Erythroblast (primary cell): Measurements from ENCODE around the gene POLD2.

Source experiments
- DNase-seq, 2 experiments: peaks; one replicate each; lab custom pipeline; 2025; lab: John Stamatoyannopoulos, UW
- GATA1 ChIP-seq: IDR thresholded peaks from 2 replicates; pipeline ENCODE4 v1.6.1; 2011; ENCODE audit warnings: low read depth, mild to moderate bottlenecking, control low read depth, low read length, moderate library complexity
- POLR2A ChIP-seq: IDR thresholded peaks from 2 replicates; pipeline ENCODE4 v1.6.1; 2011; ENCODE audit warnings: mild to moderate bottlenecking, low read length

Gene POLD2

DNA sequence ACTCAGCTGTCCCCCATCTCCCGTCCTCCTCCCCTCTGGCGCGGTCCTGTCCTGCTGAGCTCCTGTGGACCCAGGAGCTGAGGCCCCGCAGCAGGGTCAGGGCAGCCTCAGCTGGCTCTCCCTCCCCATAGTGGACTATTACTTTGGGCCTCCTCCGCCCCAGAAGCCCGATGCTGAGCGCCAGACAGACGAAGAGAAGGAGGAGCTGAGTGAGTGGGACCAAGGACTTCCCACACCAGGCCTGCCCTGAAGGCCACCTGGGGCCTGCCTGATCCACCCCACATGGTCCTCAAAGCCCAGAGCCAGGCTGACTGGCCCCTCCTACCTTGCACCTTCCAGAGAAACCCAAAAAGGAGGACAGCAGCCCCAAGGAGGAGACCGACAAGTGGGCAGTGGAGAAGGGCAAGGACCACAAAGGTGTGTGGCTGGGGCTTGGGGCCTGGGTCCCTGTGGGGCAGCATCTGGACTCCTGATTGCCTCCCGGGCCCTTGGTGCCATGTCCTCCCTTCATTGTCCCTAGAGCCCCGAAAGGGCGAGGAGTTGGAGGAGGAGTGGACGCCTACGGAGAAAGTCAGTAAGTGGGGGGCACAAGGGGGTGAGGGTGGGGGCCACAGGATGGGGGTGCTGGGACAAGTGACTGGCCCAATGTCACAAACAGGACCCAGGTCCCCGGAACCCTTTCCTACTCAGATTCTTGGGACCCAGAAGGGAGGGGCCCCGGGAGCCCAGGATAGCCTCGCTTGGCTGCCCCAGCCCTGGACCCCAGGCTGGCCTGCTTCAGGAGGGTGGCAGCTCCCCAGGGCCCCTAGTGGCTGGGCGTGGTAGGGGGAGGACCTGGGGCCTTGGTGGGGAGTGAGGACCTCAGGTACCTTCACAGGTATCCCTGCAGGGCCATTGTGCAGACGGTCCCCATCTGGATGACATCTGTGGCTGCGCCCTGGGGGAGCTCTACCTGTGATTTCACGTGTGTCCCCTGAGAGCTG, 14.3 kb downstream of the POLD2 start:
- TF ChIP-seq POLR2A = no peak
- TF ChIP-seq GATA1 = no peak
- DNase-seq = no peak

DNA sequence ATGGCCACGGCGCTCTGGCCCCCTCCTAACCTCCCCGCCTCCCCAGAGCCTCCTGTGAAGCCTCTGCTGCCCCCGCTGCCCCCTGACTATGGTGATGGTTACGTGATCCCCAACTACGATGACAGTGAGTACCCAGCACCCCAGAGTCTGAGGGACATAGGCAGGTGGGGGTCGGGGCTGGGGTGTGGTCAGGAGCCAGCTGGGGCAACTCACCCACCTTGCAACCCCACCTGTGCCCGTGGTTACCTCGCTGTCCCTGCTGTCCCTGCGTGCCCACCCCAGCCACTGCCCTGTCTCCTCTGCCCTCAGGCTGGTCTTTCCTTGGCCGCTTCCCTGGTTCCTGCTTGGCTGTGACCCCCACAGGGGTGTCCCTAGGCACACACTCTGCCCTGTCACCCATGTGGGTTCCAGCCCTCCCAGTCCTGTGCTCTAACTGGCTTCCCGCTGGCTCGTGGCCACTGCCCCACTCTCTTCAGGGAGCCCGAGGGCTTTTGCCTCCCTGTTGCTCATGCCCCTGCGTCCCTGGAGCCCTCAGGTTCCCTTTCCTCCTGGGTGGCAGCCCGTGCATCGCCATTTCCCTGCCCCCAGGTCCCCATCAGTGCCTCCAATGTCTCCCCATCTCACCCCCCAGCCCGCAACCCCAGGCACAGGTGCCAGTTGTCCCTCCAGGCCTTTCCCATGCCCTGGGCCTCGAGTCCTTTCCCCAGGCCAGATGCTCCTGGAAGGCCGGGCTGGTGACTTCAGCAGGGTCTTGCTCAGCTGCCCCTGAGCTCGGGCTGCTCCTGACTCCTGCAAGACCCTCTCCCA, 15.2 kb downstream of the POLD2 start:
- TF ChIP-seq POLR2A (no peak), GATA1 (no peak)
- no peak for DNase-seq

DNA sequence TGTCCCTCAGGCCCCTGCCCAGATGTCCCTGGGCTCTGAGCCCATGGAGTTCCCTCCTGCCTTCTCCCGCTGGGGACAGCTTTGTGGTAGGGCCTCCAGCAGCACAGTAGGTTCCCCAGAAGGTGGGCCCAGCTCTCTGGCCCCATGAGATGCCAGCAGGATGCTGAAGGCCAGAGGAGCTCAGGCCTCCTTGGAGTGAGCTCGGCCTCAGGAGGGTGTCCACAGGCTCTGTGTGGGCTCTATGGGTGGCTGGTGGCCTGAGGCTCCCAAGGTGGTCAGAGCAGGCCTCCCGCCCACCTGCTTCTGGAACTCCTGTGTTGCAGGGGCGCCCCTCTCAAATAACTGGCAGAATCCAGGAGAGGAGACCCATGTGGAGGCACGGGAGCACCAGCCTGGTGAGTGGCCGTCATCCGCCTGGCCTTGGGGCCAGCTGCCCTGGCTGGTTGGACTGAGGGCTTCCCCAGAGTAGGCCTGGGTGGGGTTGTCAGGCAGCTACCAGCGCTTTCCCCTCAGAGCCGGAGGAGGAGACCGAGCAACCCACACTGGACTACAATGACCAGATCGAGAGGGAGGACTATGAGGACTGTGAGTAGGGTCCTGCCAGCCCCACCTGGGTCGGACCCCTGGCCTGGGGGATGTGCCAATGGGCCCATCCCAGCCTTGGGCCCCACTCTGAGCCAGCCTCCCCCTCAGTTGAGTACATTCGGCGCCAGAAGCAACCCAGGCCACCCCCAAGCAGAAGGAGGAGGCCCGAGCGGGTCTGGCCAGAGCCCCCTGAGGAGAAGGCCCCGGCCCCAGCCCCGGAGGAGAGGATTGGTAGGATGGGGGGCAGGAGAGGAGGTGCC, 16.0 kb downstream of the POLD2 start:
- DNase-seq = no peak
- TF ChIP-seq POLR2A = no peak
- no peak for TF ChIP-seq GATA1

DNA sequence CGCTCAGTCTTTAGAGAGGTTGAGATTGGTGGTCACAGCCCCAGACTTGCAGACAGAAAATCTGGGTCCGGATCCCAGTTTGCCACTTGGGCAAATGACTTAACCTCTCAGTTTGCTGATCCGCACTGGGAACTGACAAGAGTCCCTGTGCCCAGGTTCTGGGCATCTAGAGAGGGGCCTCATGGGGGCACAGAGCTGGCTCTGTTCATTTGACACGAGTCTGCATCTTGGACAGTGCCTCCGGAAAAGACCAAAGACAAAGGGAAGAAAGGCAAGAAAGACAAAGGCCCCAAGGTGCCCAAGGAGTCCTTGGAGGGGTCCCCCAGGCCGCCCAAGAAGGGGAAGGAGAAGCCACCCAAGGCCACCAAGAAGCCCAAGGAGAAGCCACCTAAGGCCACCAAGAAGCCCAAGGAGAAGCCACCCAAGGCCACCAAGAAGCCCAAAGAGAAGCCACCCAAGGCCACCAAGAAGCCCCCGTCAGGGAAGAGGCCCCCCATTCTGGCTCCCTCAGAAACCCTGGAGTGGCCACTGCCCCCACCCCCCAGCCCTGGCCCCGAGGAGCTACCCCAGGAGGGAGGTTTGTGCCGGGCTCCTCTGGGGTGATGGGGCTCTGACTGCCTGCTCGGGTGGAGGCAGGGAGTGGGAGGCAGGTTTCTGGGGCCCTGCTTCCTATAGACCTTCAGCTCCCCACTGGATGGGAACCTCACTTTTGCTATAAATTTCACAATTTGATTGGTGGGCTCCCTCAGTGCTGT, 16.9 kb downstream of the POLD2 start:
- no peak for DNase-seq
- TF ChIP-seq GATA1 (no peak), POLR2A (no peak)

- TF ChIP-seq GATA1 (no peak), POLR2A (no peak)
- no peak for DNase-seq
Measured at GRCh38 chr7:44105832-44106231, 17.5 kb downstream of the POLD2 start.

DNA sequence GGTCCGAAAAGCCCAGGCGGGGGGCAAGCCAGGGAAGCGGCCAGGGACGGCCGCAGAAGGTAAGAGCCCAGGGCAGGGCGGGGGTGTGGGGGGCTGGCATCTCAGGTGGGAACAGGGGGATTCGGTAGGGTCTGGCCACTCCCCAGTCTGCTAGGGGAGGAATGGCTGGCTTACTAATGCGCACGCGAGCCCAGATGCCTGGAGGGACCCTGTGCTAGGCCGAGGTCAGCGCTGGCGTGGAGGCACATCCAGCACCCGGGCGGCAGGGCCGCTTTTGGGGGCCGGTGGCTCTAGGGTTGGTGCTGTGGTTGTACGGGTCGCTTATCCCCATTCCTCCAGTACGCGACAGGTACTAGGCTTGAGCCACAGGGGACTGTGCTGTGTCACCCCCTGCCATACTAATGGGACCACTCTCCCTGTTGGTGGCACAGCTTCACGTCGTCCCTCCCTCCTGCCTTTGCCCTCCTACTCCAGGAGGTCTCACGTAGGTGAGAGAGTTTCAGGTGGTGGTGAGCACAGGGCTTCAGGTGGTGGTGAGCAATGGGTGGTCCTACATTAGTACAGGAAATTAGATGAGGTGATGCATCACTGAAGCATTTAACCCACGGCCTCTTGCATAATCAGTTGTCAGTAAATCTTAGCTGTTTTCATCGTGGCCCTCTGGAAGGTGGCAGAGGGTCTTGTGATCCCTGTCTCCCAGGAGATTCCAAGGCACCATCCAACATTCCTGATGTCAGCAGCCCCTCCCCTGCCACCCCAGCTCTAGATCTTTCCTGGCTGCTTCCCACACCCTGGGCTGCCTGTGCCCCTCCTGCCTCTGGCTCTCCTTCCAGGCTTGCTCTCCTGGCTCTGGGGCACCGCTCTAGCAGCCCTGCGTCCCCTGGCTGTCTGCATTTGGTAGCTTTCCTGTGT, 18.2 kb downstream of the POLD2 start:
- no peak for DNase-seq
- no peak for TF ChIP-seq POLR2A
- no peak for TF ChIP-seq GATA1

DNA sequence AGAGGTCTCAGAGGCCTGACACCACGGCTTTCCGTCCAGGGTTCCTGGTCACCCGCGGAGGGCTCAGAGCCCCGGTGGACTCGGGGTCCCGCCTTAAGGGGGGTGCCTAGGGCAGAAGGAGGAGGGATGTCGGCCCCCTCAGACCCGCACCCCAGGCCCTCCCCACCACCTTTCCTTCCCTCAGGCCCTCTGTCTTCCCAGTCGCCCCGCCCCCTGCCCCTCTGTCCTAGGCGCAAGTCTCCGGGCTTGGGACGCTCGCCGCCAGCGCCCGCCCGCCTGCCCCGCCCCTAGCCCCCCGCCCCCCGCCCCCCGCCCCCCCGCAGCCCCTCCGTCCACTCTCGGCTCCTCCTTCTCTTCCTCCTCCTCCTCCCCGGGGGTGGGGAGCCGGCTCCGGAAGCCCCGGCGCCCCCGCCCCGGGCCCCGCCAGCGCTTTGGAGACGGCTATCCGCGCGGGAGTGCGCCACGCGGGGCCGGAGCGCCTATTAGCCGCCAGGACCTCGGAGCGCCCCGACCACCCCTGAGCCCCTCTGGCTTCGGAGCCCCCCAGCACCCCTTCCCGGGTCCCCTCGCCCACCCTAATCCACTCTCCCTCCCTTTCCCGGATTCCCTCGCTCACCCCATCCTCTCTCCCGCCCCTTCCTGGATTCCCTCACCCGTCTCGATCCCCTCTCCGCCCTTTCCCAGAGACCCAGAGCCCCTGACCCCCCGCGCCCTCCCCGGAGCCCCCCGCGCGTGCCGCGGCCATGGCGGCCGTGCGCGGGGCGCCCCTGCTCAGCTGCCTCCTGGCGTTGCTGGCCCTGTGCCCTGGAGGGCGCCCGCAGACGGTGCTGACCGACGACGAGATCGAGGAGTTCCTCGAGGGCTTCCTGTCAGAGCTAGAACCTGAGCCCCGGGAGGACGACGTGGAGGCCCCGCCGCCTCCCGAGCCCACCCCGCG, 19.2 kb downstream of the POLD2 start, which contains the start of gene AEBP1:
Gene AEBP1 (plus strand): TSS at position 423 of the 937 bp plus-strand sequence. CDS start 321 bp downstream, at position 744.
- TF ChIP-seq GATA1 (no peak), POLR2A (no peak)
- no peak for DNase-seq

- no peak for DNase-seq
- TF ChIP-seq GATA1 = no peak
- TF ChIP-seq POLR2A = no peak
Measured at GRCh38 chr7:44103566-44103922, 19.8 kb downstream of the POLD2 start.

DNA sequence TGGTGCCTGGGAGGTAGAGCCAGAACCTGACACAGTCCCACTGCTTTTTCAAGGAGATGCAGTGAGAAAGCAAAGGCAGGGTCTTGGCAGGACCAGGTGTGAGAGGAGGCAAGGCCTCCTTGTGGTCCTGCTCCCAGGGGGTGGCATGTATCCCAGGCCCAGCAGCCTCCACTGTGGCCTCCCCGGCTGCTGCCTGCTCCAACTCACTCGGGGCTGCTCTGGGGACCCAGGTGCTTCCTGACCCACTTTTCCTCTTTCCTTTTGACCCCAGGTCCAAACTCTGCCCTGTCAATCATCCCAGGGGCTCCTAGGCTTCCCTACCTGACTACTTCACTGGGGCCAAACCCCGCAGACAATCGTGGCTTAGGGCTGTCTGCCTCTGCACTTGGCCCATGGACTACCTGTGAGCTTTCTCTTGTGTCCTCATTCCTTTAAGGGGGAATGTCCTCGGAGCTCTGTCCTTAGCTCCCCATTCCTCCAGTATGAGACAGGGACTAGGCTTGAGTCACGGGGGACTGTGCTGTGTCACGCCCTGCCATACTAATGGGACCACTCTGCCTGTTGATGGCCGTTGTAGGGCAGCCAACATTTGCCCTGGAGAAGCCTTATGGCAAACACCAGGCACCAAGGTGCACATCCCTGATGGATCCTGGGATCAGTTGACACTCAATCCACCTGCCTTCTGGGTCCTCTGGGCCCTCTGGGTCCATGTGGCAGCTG, 20.3 kb downstream of the POLD2 start:
- TF ChIP-seq GATA1 (no peak), POLR2A (no peak)
- DNase-seq = no peak

GRCh38 chr7:44101966-44102845, 21.1 kb downstream of the POLD2 start:
- DNase-seq = no peak
- no peak for TF ChIP-seq GATA1
- no peak for TF ChIP-seq POLR2A
